HG03432 (cell line): ENCODE results near the gene USP11.
"Not testable (repeated sequence)": the region's sequence is repeated elsewhere in the genome, so short reads cannot be mapped to it uniquely, and the experiment has no call there.

ENCODE experiments used
- ATAC-seq: cut with Tn5 transposase; IDR thresholded peaks from one replicate; pipeline ENCODE4 v1.9.1; 2021; ENCODE audit warnings: mild to moderate bottlenecking, moderate library complexity; ENCODE audit not compliant: unreplicated experiment

The USP11 gene

GRCh38 chrX:47244676-47245075 lies 11.9 kb downstream of the USP11 start:
- no peak for ATAC-seq

- ATAC-seq: no peak
Observed at GRCh38 chrX:47245156-47245555, 12.3 kb downstream of the USP11 start.

- ATAC-seq: no peak
Observed at GRCh38 chrX:47247206-47247998, 14.6 kb downstream of the USP11 start.

GRCh38 chrX:47247999-47248320 lies 15.2 kb downstream of the USP11 start:
- no peak for ATAC-seq

GRCh38 chrX:47248576-47248975 lies 15.8 kb downstream of the USP11 start:
- ATAC-seq: no peak

GRCh38 chrX:47250017-47250347 lies 17.2 kb downstream of the USP11 start:
- ATAC-seq: no peak

- ATAC-seq: not testable (repeated sequence)
Observed at GRCh38 chrX:47257620-47258019, 24.8 kb downstream of the USP11 start.

- no peak for ATAC-seq
Observed at GRCh38 chrX:47264483-47265173, 31.8 kb downstream of the USP11 start.

GRCh38 chrX:47266643-47267042 lies 33.8 kb downstream of the USP11 start:
- no peak for ATAC-seq

GRCh38 chrX:47272013-47272408 lies 39.2 kb downstream of the USP11 start:
- ATAC-seq: no peak

- no peak for ATAC-seq
Observed at GRCh38 chrX:47273011-47273730, 40.4 kb downstream of the USP11 start.

GRCh38 chrX:47278691-47279090 lies 45.9 kb downstream of the USP11 start:
- no peak for ATAC-seq

GRCh38 chrX:47283015-47283771 lies 50.4 kb downstream of the USP11 start:
- ATAC-seq: no peak

GRCh38 chrX:47284616-47285015 lies 51.8 kb downstream of the USP11 start:
- not testable (repeated sequence) for ATAC-seq

GRCh38 chrX:47285836-47286320 lies 53.1 kb downstream of the USP11 start:
- no peak for ATAC-seq

GRCh38 chrX:47293106-47293505 lies 60.3 kb downstream of the USP11 start:
- ATAC-seq: no peak

- ATAC-seq: no peak
Observed at GRCh38 chrX:47296766-47297365, 64.1 kb downstream of the USP11 start.

GRCh38 chrX:47297874-47298273 lies 65.1 kb downstream of the USP11 start:
- no peak for ATAC-seq
